Cardiac septum (tissue), 1 donor: ENCODE measurements around the gene CFHR1. TPM values are rescaled to one million over a fixed set of nuclear protein-coding genes. Genes with fewer than 3 reads are reported as not detected.
"Not testable (repeated sequence)": the region's sequence is repeated elsewhere in the genome, so short reads cannot be mapped to it uniquely, and the experiment has no call there.

ENCODE experiments used
- DNase-seq: peaks from one replicate; pipeline ENCODE4 v3.0.0-alpha.2; 2020; ENCODE audit warnings: low spot score
- intact Hi-C: fragments of 100-400 bp; cut with DNase I; formaldehyde crosslinking; loops from one replicate; pipeline ENCODE4 v1.14.0; 2022
- long read RNA-seq: library from polyadenylated mRNA; unstranded; transcript quantifications from one replicate; pipeline ENCODE4 v2.0.0, GENCODE V29; 2021
- total RNA-seq: library from RNA; stranded (reverse); fragmentation: NEBNext Ultra II Directional; extraction: Animal tissue kit (Norgen Biotek cat#: 25700); gene quantifications from one replicate; pipeline ENCODE4 v1.2.1, GENCODE V29; 2021
- donor health status: DM: no; HTN: no; CAD: no.

The CFHR1 gene
- not detected for total RNA-seq
- long read RNA-seq, result 0 reads

DNA sequence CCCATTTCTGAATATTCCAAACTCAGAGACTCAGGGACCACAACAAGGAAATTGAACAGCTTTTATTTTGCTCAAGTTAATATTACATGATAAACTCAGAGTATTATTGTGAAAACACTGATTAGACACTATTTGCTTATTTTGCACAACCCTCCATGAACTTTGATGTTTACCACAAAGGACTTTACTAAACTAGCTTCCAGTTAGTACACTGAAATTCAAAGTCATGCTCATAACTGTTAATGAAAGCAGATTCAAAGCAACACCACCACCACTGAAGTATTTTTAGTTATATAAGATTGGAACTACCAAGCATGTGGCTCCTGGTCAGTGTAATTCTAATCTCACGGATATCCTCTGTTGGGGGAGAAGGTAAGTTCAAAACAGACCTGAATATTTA lies at the start of gene CFHR1:
Gene CFHR1 (plus strand): TSS at position 201 of the 400 bp plus-strand sequence. CDS start 114 bp downstream, at position 315.
- DNase-seq, intact Hi-C loops: not testable (repeated sequence)

DNA sequence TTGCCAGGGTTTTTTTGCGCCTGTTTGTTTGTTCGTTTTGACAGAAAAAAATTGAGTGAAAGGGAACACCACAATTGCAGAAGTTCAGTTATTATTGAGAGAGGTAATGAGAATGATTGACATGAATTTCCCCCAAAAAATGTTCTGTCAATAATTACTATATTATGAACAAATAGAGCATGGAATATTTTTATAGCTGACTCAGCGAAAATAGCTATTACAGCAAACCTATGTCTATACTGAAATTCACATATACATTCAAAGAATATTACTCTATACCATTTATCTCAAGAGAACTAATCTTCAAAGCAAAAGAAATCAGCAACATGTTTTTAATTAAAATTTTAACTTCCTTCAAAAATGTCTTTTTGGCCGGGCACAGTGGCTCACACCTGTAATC lies 49.7 kb upstream of the CFHR1 start:
- DNase-seq, intact Hi-C loops: not testable (repeated sequence)

DNA sequence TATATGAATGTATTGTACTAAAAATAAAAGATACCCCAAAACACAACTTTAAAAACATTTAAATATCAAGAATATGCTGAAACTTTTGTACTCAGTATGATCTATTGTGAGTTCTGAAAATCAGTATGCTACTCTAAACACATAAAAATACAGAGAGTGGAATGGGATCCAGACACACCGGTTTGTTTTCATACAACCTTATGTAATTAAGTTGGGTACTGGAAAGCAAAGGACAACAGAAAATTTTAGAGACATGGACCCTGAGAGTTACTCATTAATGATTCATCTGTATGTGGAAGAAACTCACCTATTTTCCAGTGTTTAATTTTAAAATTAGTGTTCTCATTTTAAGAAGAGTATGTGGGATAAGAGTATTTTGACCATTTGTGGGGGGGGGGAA lies 45.8 kb upstream of the CFHR1 start:
- intact Hi-C loops, result no loop called here
- DNase-seq, result no peak

DNA sequence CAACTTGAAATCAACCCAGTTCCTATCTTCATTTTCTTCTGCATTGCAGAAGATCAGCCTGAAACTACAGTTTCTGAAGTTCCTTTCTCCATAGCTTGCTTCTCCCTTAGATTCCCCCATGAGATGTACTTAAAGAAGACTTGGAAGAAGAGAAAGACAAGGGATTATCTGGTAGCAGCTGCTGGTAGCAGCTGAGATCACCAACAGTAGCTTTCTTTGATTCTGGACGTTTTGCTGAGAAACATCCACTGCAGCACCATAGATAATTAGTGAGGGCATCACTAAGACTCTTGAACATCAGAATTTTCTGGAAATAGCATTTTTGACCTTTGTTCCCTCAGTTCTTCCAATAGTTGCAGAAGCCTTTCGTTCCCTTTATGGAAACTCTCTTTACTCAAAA lies 45.4 kb upstream of the CFHR1 start:
- no peak for DNase-seq
- intact Hi-C loops, result no loop called here

DNA sequence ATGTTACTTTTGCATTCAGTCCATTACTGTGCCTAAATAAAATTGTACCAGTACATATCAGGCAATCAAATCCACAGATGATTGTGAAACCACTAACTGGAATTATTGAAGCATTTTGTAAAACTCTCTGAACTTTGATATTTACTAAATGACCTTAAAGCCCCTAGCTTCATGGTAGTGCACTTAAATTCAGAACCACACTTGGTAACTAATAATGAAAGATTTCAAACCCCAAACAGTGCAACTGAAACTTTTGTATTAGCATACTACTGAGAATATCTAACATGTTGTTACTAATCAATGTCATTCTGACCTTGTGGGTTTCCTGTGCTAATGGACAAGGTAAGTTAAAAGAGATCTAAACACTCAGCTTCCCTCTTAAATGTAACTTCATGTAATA lies 44.9 kb upstream of the CFHR1 start, which contains the start of gene CFHR3:
Gene CFHR3 (plus strand): TSS at position 238 of the 400 bp plus-strand sequence. CDS start 47 bp downstream, at position 285.
- intact Hi-C loops, result no loop called here
- no peak for DNase-seq

DNA sequence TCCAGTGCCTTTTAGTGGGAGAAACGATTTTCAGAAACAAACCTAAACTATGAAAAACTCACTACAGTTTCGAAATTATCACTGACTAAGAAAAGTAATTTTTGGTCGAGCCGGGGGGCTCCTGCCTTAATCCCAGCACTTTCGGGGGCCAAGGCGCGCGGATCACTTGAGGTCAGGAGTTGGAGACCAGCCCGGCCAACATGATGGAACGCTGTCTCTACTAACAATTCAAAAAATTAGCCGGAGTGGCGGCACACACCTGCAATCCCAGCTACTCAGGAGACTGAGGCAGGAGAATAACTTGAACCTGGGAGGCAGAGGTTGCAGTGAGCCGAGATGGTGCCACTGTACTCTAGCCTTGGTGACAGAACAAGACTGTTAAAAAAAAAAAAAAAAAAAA lies 41.9 kb upstream of the CFHR1 start:
- intact Hi-C loops, result no loop called here
- DNase-seq, result no peak

DNA sequence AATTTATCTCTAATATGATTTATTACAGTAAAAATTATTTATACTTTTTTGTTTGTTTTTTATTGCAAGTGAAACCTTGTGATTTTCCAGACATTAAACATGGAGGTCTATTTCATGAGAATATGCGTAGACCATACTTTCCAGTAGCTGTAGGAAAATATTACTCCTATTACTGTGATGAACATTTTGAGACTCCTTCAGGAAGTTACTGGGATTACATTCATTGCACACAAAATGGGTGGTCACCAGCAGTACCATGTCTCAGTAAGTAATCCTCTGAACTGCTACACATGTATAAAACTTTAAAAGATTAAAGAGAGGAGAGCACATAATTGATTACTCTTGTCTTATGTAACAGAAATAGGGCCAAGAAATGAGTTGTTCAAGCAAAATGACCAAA lies 40.4 kb upstream of the CFHR1 start:
- no peak for DNase-seq
- intact Hi-C loops, result no loop called here

DNA sequence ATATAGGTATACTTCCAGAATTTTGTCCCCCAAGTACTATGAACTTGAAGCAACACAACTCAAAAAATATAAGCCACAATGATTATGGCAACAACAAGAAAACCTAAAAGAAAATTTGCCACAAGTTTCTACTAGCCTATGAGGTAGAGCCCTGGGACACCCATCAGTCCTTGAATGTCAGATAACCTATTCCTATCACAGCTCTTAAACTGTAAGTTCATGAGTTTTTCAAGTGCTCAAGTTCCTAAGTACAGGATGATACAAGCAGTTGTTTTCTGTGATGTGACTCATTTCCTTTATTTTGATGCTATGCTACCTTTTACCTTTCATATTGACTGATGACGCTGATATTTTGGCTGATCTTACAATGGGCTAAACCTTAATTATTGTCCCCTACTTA lies 28.3 kb upstream of the CFHR1 start:
- DNase-seq, intact Hi-C loops: not testable (repeated sequence)

DNA sequence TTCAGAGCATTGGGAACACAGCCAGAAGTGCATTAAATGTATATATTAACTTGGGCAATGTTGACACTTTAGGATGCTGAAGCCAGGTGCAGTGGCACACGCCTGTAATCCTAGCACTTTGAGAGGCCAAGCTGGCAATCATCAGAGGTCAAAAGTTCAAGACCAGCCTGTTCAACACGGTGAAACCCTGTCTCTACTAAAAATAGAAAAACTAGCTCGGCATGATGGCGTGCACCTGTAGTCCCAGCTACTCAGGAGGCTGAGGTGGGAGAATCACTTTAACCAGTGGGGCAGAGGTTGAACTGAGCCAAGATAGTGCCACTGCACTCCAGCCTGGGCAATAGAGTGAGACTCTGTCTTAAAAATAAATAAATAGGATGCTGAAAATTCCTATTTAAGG lies 25.4 kb upstream of the CFHR1 start:
- DNase-seq, intact Hi-C loops: not testable (repeated sequence)

DNA sequence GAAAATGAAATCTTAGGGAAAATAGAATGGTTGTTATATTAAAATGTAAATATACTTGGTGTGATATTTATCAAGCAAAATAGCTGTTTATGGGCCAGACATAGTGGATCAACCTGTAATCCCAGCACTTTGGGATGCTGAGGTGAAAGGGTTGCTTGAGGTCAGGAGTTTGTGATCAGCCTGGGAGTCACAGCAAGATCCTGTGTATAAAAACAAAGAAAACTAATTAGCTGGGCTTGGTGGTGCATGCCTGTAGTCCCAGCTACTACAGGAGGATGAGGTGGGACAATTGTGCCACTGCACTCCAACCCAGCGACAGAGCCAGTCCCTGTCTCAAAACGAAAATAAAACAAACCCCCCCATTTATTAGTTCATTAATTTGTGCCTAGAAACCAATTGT lies 21.6 kb upstream of the CFHR1 start:
- intact Hi-C loops, result no loop called here
- no peak for DNase-seq

DNA sequence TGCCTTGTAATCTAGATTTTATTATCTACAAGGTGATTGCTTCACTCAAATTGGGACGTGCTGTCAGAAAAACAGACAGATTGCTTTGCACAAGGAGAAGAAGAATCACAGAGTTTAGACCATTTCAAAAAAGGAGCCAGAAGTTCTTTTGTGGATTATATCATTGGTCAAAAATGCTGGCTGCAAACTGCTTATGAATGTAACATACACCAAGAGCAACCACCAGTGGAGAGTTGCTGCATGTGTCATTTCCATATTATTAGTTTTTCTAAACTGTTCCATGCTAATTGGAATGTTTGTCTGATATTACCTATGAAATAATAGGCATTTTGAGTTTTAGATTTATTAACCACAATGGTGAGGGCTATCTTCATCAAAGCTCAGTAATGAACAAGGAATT lies 17.6 kb upstream of the CFHR1 start:
- intact Hi-C loops, DNase-seq: not testable (repeated sequence)

DNA sequence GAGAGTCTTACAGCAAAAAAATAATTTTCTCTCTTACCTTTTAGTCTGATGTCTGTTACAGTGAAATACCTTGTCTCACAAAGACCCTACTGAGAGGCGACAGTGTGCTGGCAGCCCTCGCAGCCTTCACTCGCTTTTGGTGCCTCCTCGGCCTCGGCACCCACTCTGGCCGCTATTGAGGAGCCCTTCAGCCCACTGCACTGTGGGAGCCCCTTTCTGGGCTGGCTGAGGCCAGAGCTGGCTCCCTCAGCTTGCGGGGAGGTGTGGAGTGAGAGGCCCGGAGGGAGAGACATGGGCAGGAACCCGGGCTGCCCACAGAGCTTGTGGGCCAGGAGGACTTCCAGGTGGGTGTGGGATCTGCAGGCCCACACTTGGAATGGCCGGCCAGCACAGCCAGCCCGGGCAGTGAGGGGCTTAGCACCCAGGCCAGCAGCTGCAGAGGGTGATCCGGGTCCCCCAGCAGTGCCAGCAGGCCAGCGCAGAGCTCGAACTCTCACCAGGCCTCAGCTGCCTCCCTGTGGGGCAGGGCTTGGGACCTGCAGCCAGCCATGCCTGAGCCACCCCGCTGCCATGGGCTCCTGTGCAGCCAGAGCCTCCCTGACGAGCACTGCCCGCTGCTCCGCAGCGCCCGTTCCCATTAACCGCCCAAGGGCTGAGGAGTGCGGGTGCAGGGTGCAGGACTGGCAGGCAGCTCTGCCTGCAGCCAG lies 10.8 kb upstream of the CFHR1 start:
- DNase-seq, result no peak
- intact Hi-C loops, result no loop called here

DNA sequence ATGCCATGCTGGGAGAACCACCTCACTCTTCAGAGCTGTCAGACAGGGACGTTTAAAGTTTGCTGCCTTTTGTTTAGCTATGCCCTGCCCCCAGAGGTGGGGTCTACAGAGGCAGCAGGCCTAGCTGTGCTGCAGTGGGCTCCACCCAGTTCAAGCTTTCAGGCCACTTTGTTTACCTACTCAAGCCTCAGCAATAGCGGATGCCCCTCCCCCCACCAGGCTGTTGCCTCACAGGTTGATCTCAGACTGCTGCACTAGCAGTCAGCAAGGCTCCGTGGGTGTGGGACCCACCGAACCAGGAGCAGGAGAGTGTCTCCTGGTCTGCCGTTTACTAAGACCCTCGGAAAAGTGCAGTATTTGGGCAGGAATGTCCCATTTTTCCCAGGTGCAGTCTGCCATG lies 2.1 kb upstream of the CFHR1 start:
- intact Hi-C loops, DNase-seq: not testable (repeated sequence)

DNA sequence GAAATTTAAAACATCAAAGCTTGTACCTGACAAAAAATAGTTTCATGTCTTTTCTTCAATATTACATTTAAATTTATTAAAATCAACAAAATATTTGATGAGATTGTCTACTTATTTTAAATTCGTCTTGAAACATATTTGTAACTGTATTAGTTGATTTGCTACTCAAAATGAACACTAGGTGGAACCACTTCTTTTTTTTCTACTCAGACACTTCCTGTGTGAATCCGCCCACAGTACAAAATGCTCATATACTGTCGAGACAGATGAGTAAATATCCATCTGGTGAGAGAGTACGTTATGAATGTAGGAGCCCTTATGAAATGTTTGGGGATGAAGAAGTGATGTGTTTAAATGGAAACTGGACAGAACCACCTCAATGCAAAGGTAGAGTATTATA lies 8.3 kb downstream of the CFHR1 start:
- intact Hi-C loops, DNase-seq: not testable (repeated sequence)

DNA sequence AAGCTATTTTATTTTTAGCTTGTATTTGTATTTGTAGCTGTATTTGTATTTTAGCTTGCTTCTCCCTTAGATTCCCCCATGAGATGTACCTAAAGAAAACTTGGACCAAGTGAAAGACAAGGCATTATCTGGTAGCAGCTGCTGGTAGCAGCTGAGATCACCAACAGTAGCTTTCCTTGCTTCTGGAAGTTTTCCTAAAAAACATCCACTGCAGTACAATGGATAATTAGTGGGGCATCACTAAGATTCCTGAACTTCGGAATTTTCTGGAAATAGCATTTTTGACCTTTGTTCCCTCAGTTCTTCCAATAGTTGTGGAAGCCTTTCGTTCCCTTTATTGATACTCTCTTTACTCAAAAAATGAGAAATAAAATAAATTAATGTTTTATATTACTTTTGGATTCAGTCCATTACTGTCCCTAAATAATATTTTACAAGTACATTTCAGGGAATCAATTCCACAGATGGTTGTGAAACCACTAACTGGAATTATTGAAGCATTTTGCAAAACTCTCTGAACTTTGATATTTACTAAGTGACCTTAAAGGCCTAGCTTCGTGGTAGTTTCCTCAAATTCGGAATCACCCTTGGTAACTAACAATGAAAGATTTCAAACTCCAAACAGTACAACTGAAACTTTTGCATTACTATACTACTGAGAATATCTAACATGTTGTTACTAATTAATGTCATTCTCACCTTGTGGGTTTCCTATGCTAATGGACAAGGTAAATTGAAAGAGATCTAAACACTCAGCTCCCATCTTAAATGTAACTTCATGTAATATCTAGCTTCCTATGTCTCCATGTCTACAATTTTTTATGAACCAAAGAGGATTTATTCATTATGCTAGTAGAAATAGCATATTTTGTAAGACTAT lies 30.3 kb downstream of the CFHR1 start:
- DNase-seq, intact Hi-C loops: not testable (repeated sequence)

DNA sequence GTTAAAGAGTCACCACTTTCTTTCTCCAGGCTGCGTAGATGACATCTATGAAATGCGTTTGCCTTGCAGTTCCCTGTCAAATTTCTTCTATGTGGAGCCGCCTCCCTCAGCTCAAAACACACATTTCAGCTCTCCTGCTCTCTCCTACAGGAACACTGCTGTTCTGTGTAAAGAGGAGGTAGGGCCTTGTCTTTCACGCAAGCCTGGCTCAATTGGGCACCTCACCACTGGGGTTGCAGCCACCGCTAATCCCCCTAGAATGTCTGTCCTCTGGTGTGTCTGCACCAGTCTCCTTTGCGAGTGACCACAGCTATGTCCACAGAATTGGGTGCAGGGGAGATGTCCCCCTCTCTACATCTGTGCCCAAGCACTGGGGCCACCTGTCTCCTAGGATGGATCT lies 36.5 kb downstream of the CFHR1 start:
- intact Hi-C loops, result no loop called here
- no peak for DNase-seq

DNA sequence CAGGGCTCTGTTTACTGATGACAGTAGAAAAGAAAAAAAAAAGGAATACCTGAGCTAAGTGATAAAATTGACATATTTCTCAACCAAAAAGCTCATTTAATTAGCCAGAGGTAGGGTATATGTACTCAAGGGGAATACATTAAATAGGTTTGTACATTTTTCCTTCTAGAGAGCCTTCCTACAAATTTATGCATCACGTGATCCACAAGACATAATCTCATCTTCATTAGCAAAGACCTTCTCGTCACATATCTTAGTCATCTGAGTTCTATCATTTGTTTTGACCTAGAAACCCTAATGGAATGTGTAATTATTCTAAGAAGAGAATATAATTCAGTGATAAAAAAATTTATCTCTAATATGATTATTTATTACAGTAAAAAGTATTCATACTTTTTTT lies 37.7 kb downstream of the CFHR1 start:
- DNase-seq, result no peak
- intact Hi-C loops, result no loop called here

DNA sequence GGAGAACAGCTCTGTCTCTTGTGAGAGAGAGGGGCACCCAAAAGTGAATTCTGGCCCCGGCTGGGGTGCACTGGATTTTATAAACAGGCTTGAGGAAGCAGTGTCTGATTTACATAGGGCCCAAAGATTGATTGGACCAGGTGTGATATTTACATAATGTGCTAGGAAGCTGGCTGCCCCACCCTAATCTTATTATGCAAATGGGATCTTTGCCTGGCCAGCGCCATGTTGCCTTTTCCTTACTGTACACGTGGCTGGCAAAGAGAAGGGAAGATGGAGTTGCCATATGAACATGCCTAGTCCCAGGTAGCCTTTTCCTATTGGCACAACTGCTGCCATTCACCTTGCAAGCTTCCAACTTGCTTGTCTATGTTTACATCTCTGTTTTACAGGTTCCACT lies 39.3 kb downstream of the CFHR1 start:
- intact Hi-C loops, result no loop called here
- no peak for DNase-seq

DNA sequence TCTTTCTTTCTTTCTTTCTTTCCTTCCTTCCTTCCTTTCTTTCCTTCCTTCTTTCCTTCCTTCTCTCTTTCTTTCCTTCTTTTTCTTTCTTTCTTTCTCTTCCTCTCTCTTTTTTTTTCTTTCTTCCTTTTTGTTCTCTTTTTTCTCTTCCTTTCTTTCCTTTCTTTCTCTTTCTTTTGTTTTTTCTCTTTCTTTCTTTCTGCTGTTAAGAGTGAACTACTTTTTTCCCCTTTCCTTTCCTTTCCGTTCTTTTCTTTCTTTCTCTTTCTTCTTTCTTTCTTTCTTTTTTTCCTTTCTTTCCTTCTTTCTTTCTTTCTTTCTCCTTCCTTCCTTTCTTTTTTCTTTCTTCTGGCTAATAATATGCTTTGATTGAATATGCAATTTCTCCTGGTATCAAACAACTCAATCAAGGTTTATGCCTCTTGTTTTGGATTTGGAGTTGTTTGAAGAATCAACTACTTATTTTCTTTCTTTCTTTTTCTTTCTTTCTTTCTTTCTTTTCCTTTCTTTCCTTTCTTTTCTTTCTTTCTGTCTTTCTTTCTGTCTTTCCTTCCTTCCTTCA lies 40.9 kb downstream of the CFHR1 start:
- DNase-seq, result no peak
- intact Hi-C loops, result no loop called here

DNA sequence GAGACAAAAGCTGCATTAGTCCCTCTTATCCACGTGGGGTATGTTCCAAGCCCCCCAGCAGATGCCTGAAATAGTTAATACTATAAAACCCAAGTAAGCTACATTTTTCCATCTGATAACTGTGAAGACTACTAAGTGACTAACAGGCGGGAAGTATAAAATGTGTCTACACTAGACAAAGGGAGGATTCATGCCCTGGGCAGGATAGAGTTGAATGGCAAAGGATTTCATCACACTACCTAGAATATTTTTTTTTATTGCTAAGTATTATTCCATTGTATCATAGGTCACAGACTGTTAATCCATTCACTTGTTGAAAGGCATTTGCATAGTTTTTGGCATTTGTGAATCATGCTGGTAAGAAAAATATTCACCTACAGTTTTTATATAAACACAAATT lies 41.9 kb downstream of the CFHR1 start:
- intact Hi-C loops, result no loop called here
- no peak for DNase-seq
